NB4 (cell line): Measurements from ENCODE around the gene GRM1.

Experiments used
- MYC ChIP-seq: IDR thresholded peaks from 2 replicates; pipeline ENCODE4 v1.6.1; 2011; ENCODE audit warnings: low read depth, low read length
- POLR2A ChIP-seq: IDR thresholded peaks from 2 replicates; pipeline ENCODE4 v1.6.1; 2011; ENCODE audit warnings: mild to moderate bottlenecking; ENCODE audit not compliant: insufficient read length; ENCODE audit errors: extremely low read depth
- TF ChIP-seq, protein P1 (sequence below): IDR thresholded peaks from one replicate; pipeline ENCODE4 v1.5.1; 2012; ENCODE audit warnings: low read depth, low read length
- TF ChIP-seq, protein P2 (sequence below): IDR thresholded peaks from 2 replicates; pipeline ENCODE4 v1.6.1; 2011; ENCODE audit warnings: low read depth, low read length

DNA sequence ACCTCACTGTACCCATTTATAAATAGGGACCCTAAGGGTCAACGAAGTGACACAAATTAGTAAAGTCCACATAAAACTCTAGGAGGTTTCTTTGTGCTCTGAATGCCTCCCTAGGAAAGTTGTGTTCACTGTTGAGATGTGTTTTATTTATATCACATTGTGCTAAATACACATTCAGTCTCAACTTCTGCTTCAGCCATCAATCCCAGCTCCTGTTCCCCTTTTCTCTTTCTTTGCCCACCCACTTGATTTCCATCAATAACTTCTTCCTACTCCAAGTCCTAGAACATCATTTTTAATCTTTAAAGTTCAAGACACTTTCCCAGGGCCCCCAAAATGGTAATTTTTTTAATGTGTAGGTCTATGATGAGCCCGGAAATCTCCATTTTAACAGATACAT is 306.5 kb downstream of the GRM1 start:
- TF ChIP-seq, protein P1, sequence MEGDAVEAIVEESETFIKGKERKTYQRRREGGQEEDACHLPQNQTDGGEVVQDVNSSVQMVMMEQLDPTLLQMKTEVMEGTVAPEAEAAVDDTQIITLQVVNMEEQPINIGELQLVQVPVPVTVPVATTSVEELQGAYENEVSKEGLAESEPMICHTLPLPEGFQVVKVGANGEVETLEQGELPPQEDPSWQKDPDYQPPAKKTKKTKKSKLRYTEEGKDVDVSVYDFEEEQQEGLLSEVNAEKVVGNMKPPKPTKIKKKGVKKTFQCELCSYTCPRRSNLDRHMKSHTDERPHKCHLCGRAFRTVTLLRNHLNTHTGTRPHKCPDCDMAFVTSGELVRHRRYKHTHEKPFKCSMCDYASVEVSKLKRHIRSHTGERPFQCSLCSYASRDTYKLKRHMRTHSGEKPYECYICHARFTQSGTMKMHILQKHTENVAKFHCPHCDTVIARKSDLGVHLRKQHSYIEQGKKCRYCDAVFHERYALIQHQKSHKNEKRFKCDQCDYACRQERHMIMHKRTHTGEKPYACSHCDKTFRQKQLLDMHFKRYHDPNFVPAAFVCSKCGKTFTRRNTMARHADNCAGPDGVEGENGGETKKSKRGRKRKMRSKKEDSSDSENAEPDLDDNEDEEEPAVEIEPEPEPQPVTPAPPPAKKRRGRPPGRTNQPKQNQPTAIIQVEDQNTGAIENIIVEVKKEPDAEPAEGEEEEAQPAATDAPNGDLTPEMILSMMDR: no peak
- TF ChIP-seq, protein P2, sequence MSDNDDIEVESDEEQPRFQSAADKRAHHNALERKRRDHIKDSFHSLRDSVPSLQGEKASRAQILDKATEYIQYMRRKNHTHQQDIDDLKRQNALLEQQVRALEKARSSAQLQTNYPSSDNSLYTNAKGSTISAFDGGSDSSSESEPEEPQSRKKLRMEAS: no peak
- TF ChIP-seq POLR2A (no peak), MYC (no peak)
